Measurements from ENCODE around the gene OR13C8. TPM values are rescaled to one million over a fixed set of nuclear protein-coding genes. Genes with fewer than 3 reads are reported as not detected.

OR13C8 gene, protein sequence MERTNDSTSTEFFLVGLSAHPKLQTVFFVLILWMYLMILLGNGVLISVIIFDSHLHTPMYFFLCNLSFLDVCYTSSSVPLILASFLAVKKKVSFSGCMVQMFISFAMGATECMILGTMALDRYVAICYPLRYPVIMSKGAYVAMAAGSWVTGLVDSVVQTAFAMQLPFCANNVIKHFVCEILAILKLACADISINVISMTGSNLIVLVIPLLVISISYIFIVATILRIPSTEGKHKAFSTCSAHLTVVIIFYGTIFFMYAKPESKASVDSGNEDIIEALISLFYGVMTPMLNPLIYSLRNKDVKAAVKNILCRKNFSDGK
- not detected in 2 replicates for total RNA-seq

DNA sequence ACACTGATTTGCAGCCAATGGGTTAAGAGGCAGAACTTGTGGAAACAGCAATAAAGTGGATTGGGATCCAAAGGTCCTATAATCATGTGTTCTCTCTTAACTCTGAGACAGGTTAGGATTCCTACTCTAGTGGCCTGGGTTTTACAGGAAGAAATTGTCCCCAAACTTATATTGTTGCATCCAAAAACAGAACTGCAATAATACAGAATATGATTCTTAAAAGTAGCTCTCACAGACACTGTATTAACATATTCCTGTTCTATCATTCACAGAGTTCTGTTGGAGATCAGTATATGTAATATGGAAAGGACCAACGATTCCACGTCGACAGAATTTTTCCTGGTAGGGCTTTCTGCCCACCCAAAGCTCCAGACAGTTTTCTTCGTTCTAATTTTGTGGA lies at the start of gene OR13C8:
Gene OR13C8, plus strand, starts transcription at position 301 of the 400 bp plus-strand sequence. Its CDS starts 0 bp downstream, at position 301.

DNA sequence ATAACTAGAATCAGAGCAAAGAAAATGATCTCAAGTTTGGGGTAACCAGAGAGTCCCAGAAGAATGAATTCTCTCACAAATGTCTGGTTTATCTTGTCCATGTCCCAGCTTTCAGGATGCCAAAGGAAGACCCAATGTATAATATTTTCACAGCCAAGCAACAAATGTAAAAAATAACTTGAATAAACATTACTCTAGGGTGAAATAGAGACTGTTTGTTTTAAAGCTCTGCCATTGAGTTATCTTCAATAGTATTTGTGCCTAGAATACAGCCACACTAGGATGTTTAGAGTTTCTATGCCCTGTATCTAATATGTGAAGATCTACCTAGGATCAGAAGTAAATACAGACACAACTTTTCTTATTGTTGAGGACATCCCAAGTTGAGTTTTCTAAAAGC lies 41.9 kb upstream of the OR13C8 start, which contains the start of gene OR13C4:
Gene OR13C4, minus strand, starts transcription at position 101 of the 400 bp plus-strand sequence. Its CDS starts 0 bp downstream, at position 101.

DNA sequence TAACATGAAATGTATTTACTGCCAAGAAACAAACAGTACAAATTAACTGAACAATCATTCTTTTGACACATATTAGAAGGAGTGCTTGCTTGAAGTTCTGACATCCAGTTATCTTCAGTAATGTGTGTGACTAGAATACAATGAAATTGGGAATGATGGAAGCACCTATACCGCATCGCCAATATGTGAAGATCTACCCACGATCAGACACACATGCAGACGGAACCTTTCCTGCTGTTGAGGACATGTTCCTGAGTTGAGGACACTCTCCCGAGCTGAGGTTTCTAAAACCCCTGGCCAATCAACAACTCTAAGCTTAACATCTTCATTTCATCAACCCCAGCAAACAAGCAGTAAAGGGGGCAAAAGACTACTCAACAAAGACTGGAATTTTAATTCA lies 32.2 kb upstream of the OR13C8 start, which contains the start of gene OR13C3:
Gene OR13C3, minus strand, starts transcription at position 101 of the 400 bp plus-strand sequence. CDS start 133 bp downstream, outside the sequence.

DNA sequence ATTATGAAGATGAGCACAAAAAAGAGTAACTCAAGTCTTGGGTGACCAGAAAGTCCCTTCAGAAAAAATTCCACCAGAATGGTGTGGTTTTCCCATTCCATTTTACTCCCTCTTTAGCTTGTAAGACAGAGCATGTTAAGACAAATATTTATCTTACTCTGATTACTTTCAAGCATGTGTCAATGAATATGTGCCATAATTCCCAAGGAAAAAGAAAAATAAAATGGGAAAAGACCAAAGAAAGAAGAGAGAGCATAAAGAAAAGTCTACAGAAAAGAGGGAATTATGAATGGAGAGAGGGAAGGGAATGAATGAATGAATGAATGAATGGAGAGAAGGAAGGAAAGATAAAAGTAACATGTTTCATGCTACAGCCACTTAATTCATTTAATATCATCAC lies 30.3 kb downstream of the OR13C8 start, which contains the start of gene OR13C5:
Gene OR13C5, minus strand, starts transcription at position 101 of the 400 bp plus-strand sequence. Its CDS starts 0 bp downstream, at position 101.

DNA sequence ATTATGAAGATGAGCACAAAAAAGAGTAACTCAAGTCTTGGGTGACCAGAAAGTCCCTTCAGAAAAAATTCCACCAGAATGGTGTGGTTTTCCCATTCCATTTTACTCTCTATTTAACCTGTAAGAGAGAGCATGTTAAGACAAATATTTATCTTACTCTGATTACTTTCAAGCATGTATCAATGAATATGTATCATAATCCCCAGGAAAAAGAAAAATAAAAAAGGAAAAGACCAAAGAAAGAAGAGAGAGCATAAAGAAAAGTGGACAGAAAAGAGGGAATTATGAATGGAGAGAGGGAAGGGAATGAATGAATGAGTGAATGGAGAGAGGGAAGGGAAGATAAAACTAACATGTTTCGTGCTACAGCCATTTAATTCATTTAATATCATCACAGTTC lies 36.6 kb downstream of the OR13C8 start, which contains the start of gene OR13C2:
Gene OR13C2, minus strand, starts transcription at position 101 of the 400 bp plus-strand sequence. Its CDS starts 0 bp downstream, at position 101.

DNA sequence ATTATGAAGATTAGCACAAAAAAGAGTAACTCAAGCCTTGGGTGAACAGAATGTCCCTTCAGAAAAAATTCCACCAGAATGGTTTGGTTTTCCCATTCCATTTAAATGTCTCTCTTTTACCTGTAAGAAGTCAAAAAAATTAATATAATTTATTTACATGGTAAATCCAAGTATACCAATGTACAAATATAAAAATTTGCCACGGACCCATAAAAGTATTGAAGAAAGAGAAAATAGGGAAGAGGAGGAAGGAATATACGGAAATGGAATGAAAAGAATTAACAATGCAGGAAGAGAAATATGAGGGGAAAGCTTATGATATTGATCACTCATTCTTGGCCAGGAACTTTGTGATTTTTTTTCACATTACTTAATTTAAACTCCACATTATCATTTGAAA lies 49.1 kb downstream of the OR13C8 start, which contains the start of gene OR13C9:
Gene OR13C9, minus strand, starts transcription at position 101 of the 400 bp plus-strand sequence. Its CDS starts 0 bp downstream, at position 101.

Other genes with a start within 250 kb of the OR13C8 start
- not detected in 2 replicates for gene OR13F1, start 64.9 kb upstream of the OR13C8 start, total RNA-seq
- gene OR13C4, start 42.0 kb upstream of the OR13C8 start, total RNA-seq, result not detected in 2 replicates
- gene OR13C3, start 32.3 kb upstream of the OR13C8 start, total RNA-seq, result not detected in 2 replicates
- gene OR13C5, start 30.2 kb downstream of the OR13C8 start, total RNA-seq, result not detected in 2 replicates
- not detected in 2 replicates for gene OR13C2, start 36.5 kb downstream of the OR13C8 start, total RNA-seq
- gene OR13C9, start 49.0 kb downstream of the OR13C8 start, total RNA-seq, result not detected in 2 replicates
- not detected in 2 replicates for gene OR13D1, start 125.3 kb downstream of the OR13C8 start, total RNA-seq
- gene NIPSNAP3A, start 178.5 kb downstream of the OR13C8 start, total RNA-seq, result 18.7 and 24.6 TPM in 2 replicates
- 0.35 and 0.37 TPM in 2 replicates for gene NIPSNAP3B, start 195.0 kb downstream of the OR13C8 start, total RNA-seq